OCI-LY1 (cell line): ENCODE measurements around the gene PHLPP1.
A peak's percentile ranks its signal among the peaks of the same experiment; 100 is the strongest.

Experiments used
- H2AFZ ChIP-seq: fragments of 200-600 bp; sonication (generic), shearing (Covaris generic); 2 replicates; pipeline ENCODE4 v1.6.0; 2014; ENCODE audit warnings: antibody characterized with exemption, mild to moderate bottlenecking, low read length
- H3F3A ChIP-seq: fragments of 200-600 bp; sonication (generic), shearing (Covaris generic); 2 replicates; pipeline ENCODE4 v1.6.0; 2014; ENCODE audit warnings: mild to moderate bottlenecking, antibody characterized with exemption, low read length, moderate library complexity; ENCODE audit not compliant: insufficient read depth
- H3K27ac ChIP-seq: fragments of 200-600 bp; sonication (generic); 2 replicates; pipeline ENCODE4 v1.5.1; 2014; ENCODE audit warnings: low read length, mixed run types, mild to moderate bottlenecking, low read depth; ENCODE audit not compliant: poor library complexity, severe bottlenecking
- H3K27me3 ChIP-seq: fragments of 200-600 bp; sonication (generic); 2 replicates; pipeline ENCODE4 v1.6.0; 2014; ENCODE audit warnings: antibody characterized with exemption, mild to moderate bottlenecking, low read length, moderate library complexity; ENCODE audit not compliant: insufficient read depth
- H3K36me3 ChIP-seq: fragments of 200-600 bp; sonication (generic); 2 replicates; pipeline ENCODE4 v1.6.1; 2014; ENCODE audit warnings: mild to moderate bottlenecking, antibody characterized with exemption, low read length, moderate library complexity, mixed read lengths; ENCODE audit not compliant: insufficient read depth
- H3K4me1 ChIP-seq: fragments of 200-600 bp; sonication (generic); 2 replicates; pipeline ENCODE4 v1.5.1; 2014; ENCODE audit warnings: mild to moderate bottlenecking, low read length, moderate library complexity; ENCODE audit not compliant: insufficient read depth, severe bottlenecking
- H3K4me2 ChIP-seq: fragments of 200-600 bp; sonication (generic), shearing (Covaris generic); 2 replicates; pipeline ENCODE4 v1.6.1; 2014; ENCODE audit warnings: low read length
- H3K4me3 ChIP-seq: fragments of 200-600 bp; sonication (generic); 2 replicates; pipeline ENCODE4 v1.5.1; 2014; ENCODE audit warnings: low read length, low read depth, mild to moderate bottlenecking, mixed read lengths; ENCODE audit not compliant: poor library complexity, severe bottlenecking
- H3K79me2 ChIP-seq: fragments of 200-600 bp; shearing (Covaris generic); 2 replicates; pipeline ENCODE4 v1.6.1; 2016; ENCODE audit warnings: mixed run types, low read length, mixed read lengths; ENCODE audit not compliant: insufficient read depth
- H3K9ac ChIP-seq: fragments of 200-600 bp; sonication (generic), shearing (Covaris generic); 2 replicates; pipeline ENCODE4 v1.6.1; 2014; ENCODE audit warnings: mild to moderate bottlenecking, low read length, mixed read lengths
- H3K9me2 ChIP-seq: fragments of 200-600 bp; sonication (generic), shearing (Covaris generic); 2 replicates; pipeline ENCODE4 v1.6.1; 2014; ENCODE audit warnings: low read depth, mild to moderate bottlenecking, low read length, mixed read lengths
- H3K9me3 ChIP-seq: fragments of 200-600 bp; shearing (Covaris generic); 2 replicates; pipeline ENCODE4 v1.6.1; 2014; ENCODE audit warnings: low read length, mixed read lengths
- H4K20me1 ChIP-seq: fragments of 200-600 bp; sonication (generic), shearing (Covaris generic); 2 replicates; pipeline ENCODE4 v1.6.0; 2016; ENCODE audit warnings: mild to moderate bottlenecking, low read length; ENCODE audit not compliant: insufficient read depth
- EZH2 ChIP-seq: fragments of 200-600 bp; sonication (generic), shearing (Covaris generic); IDR thresholded peaks from 2 replicates; pipeline ENCODE4 v1.8.0; 2017; ENCODE audit warnings: borderline replicate concordance, mixed run types, mild to moderate bottlenecking, antibody characterized with exemption, low read length, moderate library complexity, mixed read lengths
- TF ChIP-seq, protein P1 (sequence below): fragments of 200-600 bp; sonication (generic), shearing (Covaris generic); IDR thresholded peaks from 2 replicates; pipeline ENCODE4 v1.5.1; 2017; ENCODE audit warnings: mild to moderate bottlenecking, antibody characterized with exemption, low read length, moderate library complexity, mixed read lengths

The PHLPP1 gene

DNA sequence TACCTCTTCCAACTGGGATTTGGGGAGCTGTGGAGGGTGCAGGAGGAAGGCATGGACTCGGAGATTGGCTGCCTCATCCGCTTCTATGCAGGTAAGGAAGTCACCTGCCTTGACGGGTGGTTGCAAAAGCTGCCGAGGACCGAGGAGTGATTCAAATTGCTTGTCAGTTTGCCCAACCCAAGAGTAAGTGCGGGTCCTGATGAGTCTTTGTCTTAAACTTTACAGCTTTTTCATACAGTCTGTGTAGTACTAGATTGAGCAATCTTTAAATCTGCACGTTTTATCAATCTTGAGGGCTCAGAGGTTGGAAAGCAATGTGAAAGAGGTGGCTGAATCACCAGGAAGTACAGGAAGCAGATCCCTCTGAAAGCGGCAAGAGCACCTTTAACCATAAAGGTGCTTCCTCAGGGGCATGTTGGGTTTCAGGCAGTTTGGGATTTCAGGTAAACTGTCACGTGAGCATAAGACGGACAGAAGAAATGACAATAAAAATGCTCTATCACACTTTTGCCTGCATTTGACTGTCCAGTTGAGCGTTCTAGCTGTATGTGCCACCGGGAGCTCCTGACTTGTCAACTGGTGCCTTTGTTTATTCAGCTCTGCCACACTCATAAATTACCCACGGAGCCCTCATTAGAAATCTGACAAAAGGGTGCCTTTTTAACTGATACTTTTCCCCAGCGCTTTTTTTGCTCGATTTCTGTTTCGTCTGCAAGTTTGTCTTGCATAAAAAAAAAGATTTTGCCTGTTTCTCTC is 2.0 kb downstream of the PHLPP1 start:
- no peaks in the 10 kb centered on the region for H3K36me3 ChIP-seq
- H3F3A ChIP-seq = no peaks in the 10 kb centered on the region
- no peaks in the 10 kb centered on the region for H4K20me1 ChIP-seq
- H3K79me2 ChIP-seq = peaks cover 13% of the 10 kb centered on the region
- no peak overlapping the region for H2AFZ ChIP-seq
- peak overlapping the region; percentile 62 for H3K4me3 ChIP-seq
- H3K4me1 ChIP-seq = peaks cover 49% of the 10 kb centered on the region
- H3K4me2 ChIP-seq = peak overlapping the region; percentile 75
- TF ChIP-seq, protein P1, sequence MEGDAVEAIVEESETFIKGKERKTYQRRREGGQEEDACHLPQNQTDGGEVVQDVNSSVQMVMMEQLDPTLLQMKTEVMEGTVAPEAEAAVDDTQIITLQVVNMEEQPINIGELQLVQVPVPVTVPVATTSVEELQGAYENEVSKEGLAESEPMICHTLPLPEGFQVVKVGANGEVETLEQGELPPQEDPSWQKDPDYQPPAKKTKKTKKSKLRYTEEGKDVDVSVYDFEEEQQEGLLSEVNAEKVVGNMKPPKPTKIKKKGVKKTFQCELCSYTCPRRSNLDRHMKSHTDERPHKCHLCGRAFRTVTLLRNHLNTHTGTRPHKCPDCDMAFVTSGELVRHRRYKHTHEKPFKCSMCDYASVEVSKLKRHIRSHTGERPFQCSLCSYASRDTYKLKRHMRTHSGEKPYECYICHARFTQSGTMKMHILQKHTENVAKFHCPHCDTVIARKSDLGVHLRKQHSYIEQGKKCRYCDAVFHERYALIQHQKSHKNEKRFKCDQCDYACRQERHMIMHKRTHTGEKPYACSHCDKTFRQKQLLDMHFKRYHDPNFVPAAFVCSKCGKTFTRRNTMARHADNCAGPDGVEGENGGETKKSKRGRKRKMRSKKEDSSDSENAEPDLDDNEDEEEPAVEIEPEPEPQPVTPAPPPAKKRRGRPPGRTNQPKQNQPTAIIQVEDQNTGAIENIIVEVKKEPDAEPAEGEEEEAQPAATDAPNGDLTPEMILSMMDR = no peak
- no peak for TF ChIP-seq EZH2
- no peaks in the 10 kb centered on the region for H3K27me3 ChIP-seq
- no peaks in the 10 kb centered on the region for H3K9me2 ChIP-seq
- H3K9ac ChIP-seq = peak overlapping the region; percentile 42; the same call in 1 of the 2 replicates
- peak overlapping the region; percentile 47 for H3K27ac ChIP-seq
- H3K9me3 ChIP-seq = no peaks in the 10 kb centered on the region

- H3K9ac ChIP-seq = peak overlapping the region; percentile 42; the same call in 1 of the 2 replicates
- TF ChIP-seq, protein P1 = no peak
- TF ChIP-seq EZH2 = no peak
- no peaks in the 10 kb centered on the region for H3F3A ChIP-seq
- peak overlapping the region; percentile 75 for H3K4me2 ChIP-seq
- no peaks in the 10 kb centered on the region for H3K9me2 ChIP-seq
- peaks cover 52% of the 10 kb centered on the region for H3K4me1 ChIP-seq
- H3K27ac ChIP-seq = no peak overlapping the region
- H3K4me3 ChIP-seq = peak overlapping the region; percentile 62
- no peaks in the 10 kb centered on the region for H3K36me3 ChIP-seq
- no peaks in the 10 kb centered on the region for H3K9me3 ChIP-seq
- no peaks in the 10 kb centered on the region for H3K27me3 ChIP-seq
- H2AFZ ChIP-seq = no peak overlapping the region
- peaks cover 13% of the 10 kb centered on the region for H3K79me2 ChIP-seq
- H4K20me1 ChIP-seq = no peaks in the 10 kb centered on the region
These were observed 2.8 kb downstream of the PHLPP1 start for GRCh38 chr18:62717925-62718800.

DNA sequence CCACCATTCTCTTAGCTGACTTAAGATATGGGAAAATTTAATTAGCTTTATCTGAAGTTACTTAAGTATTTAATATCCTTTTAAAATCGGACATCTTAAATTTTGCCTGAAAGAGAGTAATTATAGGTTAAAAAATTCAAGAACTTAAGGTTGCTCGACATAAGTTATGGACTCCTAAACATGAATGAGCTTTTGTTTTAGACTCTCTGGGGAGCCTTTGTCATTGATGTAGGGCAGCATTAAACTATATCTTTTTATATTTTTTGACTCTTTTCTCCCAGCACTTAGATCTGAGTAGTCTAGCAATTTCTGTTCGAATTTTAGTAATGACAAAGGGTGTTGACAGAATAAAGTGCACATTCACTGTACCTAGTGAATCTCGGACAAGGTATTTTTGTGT is 4.7 kb downstream of the PHLPP1 start:
- Histone ChIP-seq H3F3A (no peaks in the 10 kb centered on the region), H3K79me2 (peaks cover 13% of the 10 kb centered on the region), H2AFZ (no peak overlapping the region), H4K20me1 (no peaks in the 10 kb centered on the region), H3K27ac (no peak overlapping the region), H3K9me2 (no peaks in the 10 kb centered on the region), H3K9me3 (no peaks in the 10 kb centered on the region), H3K4me1 (peaks cover 57% of the 10 kb centered on the region), H3K36me3 (no peaks in the 10 kb centered on the region), H3K4me3 (no peak overlapping the region), H3K4me2 (no peak overlapping the region), H3K9ac (no peak overlapping the region), H3K27me3 (no peaks in the 10 kb centered on the region)
- TF ChIP-seq, protein P1 = no peak
- TF ChIP-seq EZH2 = no peak
